Spinal cord (tissue), 10 donors: Measurements from ENCODE around the gene TMEM150A. TPM values are rescaled to one million over a fixed set of nuclear protein-coding genes. Genes with fewer than 3 reads are reported as not detected.

Source experiments
- DNase-seq, 6 donors: peaks; one replicate each; pipeline versions ENCODE4 v3.0.0 to v3.0.0-alpha.2; 2013 to 2015; ENCODE audit warnings: low spot score in 6 of 6, low read depth in 4 of 6
- H3K27ac ChIP-seq: one replicate; pipeline ENCODE4 v1.5.1; 2013; ENCODE audit warnings: low read depth, low read length, control low read depth
- H3K27me3 ChIP-seq: one replicate; pipeline ENCODE4 v1.6.1; 2013; ENCODE audit warnings: low read length; ENCODE audit not compliant: control insufficient read depth, insufficient read depth
- H3K36me3 ChIP-seq: one replicate; pipeline ENCODE4 v1.6.1; 2013; ENCODE audit warnings: low read length; ENCODE audit not compliant: control insufficient read depth, insufficient read depth
- H3K4me1 ChIP-seq: one replicate; pipeline ENCODE4 v1.6.1; 2013; ENCODE audit warnings: low read length; ENCODE audit not compliant: control insufficient read depth, insufficient read depth
- H3K4me3 ChIP-seq: one replicate; pipeline ENCODE4 v1.5.1; 2013; ENCODE audit warnings: low read depth, low read length, control low read depth
- H3K9me3 ChIP-seq: one replicate; pipeline ENCODE4 v1.6.1; 2013; ENCODE audit warnings: low read length; ENCODE audit not compliant: control insufficient read depth, insufficient read depth
- WGBS: methylation state at CpG from one replicate; pipeline ENCODE4 v1.1.5; 2013; ENCODE audit warnings: missing lambda C conversion rate; ENCODE audit not compliant: insufficient coverage; 5-methylcytosine and 5-hydroxymethylcytosine counted together
- long read RNA-seq, 4 donors: transcript quantifications; one replicate each; lab custom pipeline, GENCODE V29; 2026
- polyA plus RNA-seq, 2 donors: library from polyadenylated mRNA; unstranded; fragments of 120-200 nt; gene quantifications; one replicate each; pipeline ENCODE4 v1.2.1, GENCODE V29; 2013; ENCODE audit not compliant: insufficient read length in 2 of 2
- total RNA-seq, 2 donors: library from RNA; depleted of rRNA in 1 of 2; stranded (reverse); fragments of 120-200 nt in 1 of 2; fragments of >200 nt in 1 of 2; gene quantifications; one replicate each; pipeline versions ENCODE4 v1.2.3 to v1.2.4, GENCODE V29; 2013 to 2014
- donor health status: healthy.

The TMEM150A gene, protein sequence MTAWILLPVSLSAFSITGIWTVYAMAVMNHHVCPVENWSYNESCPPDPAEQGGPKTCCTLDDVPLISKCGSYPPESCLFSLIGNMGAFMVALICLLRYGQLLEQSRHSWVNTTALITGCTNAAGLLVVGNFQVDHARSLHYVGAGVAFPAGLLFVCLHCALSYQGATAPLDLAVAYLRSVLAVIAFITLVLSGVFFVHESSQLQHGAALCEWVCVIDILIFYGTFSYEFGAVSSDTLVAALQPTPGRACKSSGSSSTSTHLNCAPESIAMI
- total RNA-seq (10 to 100 TPM in 1 of 2 donors, 1 to 10 TPM in 1; 5.4 to 22.2 TPM), polyA plus RNA-seq (10 to 100 TPM; 12.6 to 18.5 TPM)
- long read RNA-seq, donor 1, transcript TMEM150A-202 (8 exons, 1,518 nt) = major isoform, 5 of 5 reads
- long read RNA-seq, donor 1, partial matches to known transcripts = 0 of 5 reads
- long read RNA-seq, donor 1, other reads (novel, unspliced or antisense) = 0 of 5 reads
- long read RNA-seq, donor 2, partial matches to known transcripts = 0 of 1 reads
- long read RNA-seq, donor 2, other reads (novel, unspliced or antisense) = 0 of 1 reads
- long read RNA-seq, donor 3, partial matches to known transcripts = 0 of 1 reads
- long read RNA-seq, donor 3, other reads (novel, unspliced or antisense) = 0 of 1 reads
- long read RNA-seq, donor 4, partial matches to known transcripts = 0 of 3 reads
- long read RNA-seq, donor 4, other reads (novel, unspliced or antisense) = 0 of 3 reads

DNA sequence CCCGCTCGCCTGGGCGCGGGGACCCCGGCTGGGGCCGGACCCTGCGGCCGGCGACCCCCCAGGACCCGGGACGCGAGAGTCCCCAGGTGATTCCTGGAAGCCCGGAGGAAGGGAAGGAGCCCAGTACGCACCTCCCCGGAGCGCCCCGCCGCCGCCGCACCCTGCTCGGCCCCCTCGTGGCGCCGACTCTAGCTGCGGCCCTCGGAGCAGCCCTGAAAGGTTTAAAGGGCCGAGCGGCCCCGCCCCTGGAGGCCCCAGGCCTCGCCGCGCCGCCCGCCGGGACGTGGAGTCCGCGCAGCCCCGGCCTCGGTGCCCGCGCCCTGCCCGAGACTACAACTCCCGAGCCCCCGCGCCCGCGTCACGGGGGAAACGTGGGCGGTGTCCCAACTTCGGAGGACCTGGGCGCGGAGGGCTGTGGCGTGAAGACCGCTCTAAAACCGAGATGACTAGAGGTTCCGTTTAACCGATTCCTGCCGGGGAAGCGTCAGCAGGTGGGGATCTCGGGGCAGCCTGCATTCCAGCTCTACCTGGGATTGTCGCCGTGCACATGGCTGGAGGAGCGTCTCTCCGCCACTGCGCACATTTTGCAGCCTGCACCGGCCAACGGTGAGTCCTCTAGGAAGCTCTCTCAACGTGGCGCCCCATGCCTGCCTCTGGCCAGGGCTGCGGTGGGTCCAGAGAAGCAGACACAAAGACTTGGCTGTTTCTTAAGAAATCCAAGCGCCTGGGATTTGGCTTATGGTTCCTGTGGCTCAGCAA, at the start of gene TMEM150A:
TMEM150A (minus strand) TSS at position 223 of the 759 bp plus-strand sequence. CDS start 750 bp downstream, outside the sequence.
- peak; percentile 71 to 97 (median 84) for DNase-seq
- Histone ChIP-seq H3K36me3 (peaks cover 34% of the 10 kb centered on the region), H3K9me3 (no peaks in the 10 kb centered on the region), H3K4me1 (peaks cover 43% of the 10 kb centered on the region), H3K4me3 (peak within 1 kb of the TSS; percentile 89), H3K27me3 (no peaks in the 10 kb centered on the region), H3K27ac (peak within 1 kb of the TSS; percentile 70)
- under 1% methylated on average over 73 of the region's 73 CpGs for WGBS

DNA sequence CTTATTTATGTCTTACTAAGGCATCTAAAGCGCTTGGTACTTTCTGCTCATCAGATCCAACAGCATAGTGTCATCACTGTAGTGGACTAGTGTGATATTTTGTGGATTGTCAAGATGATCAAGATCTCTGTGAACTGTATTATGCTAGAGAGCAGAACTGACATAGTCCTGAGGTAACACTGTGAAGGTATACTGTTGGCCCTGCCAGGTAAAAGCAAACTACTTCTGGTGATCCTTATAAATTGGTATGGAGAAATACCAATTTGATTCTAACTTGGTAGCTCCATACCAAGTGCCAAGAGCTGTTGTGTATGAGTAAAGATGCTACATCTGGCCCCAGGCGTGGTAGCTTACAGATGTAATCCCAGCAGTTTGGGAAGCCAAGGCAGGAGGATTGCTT, 49.6 kb upstream of the TMEM150A start:
- no CpG with 5 or more reads among the region's 2 CpGs for WGBS
- Histone ChIP-seq H3K27me3 (no peaks in the 10 kb centered on the region), H3K4me3 (no peak overlapping the region), H3K4me1 (no peaks in the 10 kb centered on the region), H3K27ac (no peak overlapping the region), H3K36me3 (peaks cover 51% of the 10 kb centered on the region), H3K9me3 (no peaks in the 10 kb centered on the region)
- DNase-seq = no peak

DNA sequence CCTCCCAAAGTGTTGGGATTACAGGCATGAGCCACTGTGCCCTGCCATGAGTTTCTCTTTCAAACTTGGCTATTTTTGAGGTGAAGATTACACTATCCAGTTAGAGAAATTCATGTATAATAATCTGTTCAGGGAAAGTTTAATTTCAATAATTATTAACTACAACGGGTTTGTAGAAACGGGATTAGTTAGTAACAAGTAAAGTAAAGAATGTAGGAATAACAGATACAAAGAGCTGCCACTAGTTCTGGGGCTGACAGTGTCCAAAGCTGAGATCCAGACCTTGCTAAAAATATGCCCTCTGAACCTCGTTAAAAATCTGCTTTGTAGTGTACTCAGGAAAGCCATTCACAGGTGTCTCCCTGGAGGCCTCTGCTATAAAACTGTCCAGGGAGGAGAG, 48.6 kb upstream of the TMEM150A start:
- no peaks in the 10 kb centered on the region for H3K27me3 ChIP-seq
- peaks cover 59% of the 10 kb centered on the region for H3K36me3 ChIP-seq
- WGBS = 94% methylated on average over 2 of the region's 3 CpGs
- no peak for DNase-seq
- H3K27ac ChIP-seq = no peak overlapping the region
- no peaks in the 10 kb centered on the region for H3K9me3 ChIP-seq
- H3K4me3 ChIP-seq = no peak overlapping the region
- no peaks in the 10 kb centered on the region for H3K4me1 ChIP-seq

DNA sequence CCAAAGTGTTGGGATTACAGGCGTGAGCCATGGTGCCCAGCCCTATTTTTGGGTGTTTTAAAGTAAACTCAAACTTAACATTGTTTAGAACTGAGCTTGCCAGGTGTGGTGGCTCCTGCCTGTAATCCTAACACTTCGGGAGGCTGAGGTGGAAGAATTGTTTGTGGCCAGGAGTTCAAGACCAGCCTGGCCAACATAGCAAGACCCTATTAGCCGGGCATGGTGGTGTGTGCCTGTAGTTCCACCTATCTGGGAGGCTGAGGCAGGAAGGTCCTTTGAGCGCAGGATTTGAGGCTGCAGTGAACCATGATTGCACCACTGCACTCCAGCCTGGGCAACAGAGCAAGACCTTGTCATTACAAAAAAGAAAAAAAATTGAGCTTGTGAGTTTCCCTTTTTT, 48.0 kb upstream of the TMEM150A start:
- H3K36me3 ChIP-seq = peaks cover 65% of the 10 kb centered on the region
- no peaks in the 10 kb centered on the region for H3K4me1 ChIP-seq
- no peak overlapping the region for H3K27ac ChIP-seq
- no peaks in the 10 kb centered on the region for H3K27me3 ChIP-seq
- no peaks in the 10 kb centered on the region for H3K9me3 ChIP-seq
- H3K4me3 ChIP-seq = no peak overlapping the region
- DNase-seq = no peak
- WGBS = 87% methylated on average over 3 of the region's 4 CpGs

DNA sequence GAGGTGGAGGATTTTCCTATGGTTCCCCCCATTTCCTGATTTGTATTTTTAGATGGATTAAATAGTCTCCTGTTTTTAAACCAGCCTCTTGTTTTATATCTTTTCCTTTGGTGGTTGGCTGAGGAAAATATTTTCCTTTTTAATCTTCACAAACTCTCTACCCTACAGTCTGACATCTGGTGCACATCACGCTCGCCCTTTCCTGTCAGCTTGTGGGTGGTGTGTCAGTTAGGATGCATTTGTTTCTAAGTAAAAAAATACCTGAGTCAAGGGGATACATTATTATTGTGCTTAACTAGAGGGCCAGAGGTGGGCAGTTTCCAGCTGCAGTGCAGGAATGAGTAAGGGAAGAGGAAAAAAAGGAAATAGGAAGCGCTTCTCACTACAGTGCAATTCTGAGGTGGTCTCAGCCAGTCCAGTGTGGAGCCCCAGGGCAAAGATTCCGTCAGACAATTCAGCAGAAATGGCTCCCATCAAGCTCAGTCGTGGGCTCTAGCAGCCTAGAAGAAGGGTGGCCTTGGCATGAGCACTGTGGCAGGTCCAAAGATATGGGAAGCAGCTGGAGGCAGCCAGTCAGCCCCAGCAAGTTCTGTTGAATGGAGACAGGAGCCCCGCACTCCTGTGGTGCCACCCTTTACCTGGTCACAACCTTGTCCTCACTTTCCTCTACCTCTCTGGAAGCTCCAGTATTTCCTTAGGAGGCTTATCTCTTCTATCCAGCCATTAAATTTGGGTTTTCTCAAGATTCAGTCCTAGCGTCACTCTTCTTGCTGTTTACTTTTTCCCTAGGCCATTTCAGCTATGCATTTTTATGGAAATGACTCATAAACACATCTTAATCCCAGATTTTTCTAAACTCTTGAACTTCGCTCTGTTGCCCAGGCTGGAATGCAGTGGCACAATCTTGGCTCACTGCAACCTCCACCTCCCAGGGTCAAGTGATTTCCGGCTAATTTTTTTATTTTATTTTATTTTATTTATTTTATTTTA, 47.0 kb upstream of the TMEM150A start:
- Histone ChIP-seq H3K27me3 (no peaks in the 10 kb centered on the region), H3K36me3 (peaks cover 75% of the 10 kb centered on the region), H3K4me3 (no peak overlapping the region), H3K27ac (no peak overlapping the region), H3K9me3 (no peaks in the 10 kb centered on the region), H3K4me1 (no peaks in the 10 kb centered on the region)
- WGBS = 99% methylated on average over 6 of the region's 9 CpGs
- DNase-seq = no peak

DNA sequence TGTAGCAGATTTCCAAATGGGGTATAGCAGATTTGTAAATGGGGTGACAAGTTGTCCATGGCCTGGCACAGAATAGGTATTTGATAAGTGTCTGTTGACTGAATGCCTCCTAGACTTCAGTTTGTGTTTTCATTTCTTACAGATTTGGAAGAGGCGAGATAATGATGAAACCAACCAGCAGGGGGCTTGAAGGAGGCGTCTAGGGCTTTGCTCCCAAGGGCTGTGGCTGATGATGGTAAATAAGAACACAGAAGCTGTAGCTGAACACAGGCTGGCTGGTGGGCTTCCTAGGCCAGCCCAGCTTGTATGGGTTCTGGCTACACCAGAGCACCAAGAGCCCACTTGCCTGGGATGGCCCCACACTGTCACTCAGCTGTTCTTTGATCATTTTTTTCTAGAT, 46.1 kb upstream of the TMEM150A start:
- 58% methylated on average over 2 of the region's 2 CpGs for WGBS
- no peaks in the 10 kb centered on the region for H3K9me3 ChIP-seq
- H3K4me1 ChIP-seq = no peaks in the 10 kb centered on the region
- no peak overlapping the region for H3K27ac ChIP-seq
- H3K27me3 ChIP-seq = no peaks in the 10 kb centered on the region
- DNase-seq = peak in 1 of 6 donors; percentile 3
- peaks cover 76% of the 10 kb centered on the region for H3K36me3 ChIP-seq
- H3K4me3 ChIP-seq = no peak overlapping the region

DNA sequence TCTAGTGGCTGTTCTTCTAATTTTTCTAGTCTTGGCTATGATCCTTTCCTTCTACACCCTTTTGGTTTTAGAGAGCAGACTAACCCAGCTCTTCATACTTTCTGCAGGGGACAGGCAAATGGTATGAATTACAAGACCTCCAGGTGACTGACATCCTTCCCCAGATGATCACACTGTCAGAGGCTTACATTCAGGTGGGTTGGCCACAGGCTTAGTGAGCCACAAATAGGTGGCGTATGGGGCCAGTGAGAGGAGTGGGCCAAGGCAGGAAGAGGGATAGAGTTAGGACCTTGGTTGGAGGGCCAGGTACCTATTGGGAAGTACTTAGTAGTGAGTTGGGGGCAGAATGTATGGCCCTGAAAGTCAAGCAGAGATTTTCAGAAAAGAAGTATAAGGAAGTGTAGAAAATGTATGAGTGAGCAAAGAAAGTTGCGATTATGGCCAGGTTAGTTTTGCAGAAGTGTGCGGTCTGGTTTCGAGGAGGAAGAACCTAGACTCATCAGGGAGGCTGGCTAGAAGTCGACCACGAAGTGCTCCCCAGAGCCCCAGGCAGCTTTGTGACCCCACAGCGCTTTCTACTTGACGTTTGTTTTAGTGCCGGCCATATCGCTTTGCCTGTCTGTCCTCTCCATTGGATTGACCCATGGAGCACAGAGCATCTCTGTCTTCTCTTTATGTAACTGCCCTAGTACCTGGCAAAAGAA, 45.5 kb upstream of the TMEM150A start:
- H3K27ac ChIP-seq = no peak overlapping the region

DNA sequence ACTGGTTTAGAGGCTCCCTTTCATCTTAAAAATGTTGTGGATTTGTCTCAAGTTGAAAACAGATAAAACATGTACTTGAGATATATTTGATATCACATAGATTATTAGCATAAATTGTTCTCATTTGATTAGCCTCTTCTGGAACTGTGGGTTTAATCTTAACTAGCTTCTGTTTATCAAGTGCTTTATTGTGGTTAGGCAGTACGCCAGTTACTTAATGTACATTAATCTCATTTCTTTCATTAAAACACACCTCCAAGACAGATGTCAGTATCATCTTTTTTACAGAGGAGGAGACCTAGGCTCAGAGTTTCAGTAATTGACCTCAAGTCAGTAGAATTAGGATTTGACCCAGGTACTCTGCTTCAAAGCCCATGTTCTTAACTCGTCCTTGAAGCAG, 43.7 kb upstream of the TMEM150A start:
- Histone ChIP-seq H3K27ac (no peak overlapping the region), H3K4me3 (no peak overlapping the region), H3K9me3 (no peaks in the 10 kb centered on the region), H3K27me3 (no peaks in the 10 kb centered on the region), H3K4me1 (no peaks in the 10 kb centered on the region), H3K36me3 (peaks cover 83% of the 10 kb centered on the region)
- no peak for DNase-seq
- no CpG with 5 or more reads among the region's 2 CpGs for WGBS

More for the DNA sequence above, 45.5 kb upstream of the TMEM150A start:
- H3K4me1 ChIP-seq = no peaks in the 10 kb centered on the region
- DNase-seq = no peak
- peaks cover 80% of the 10 kb centered on the region for H3K36me3 ChIP-seq
- H3K4me3 ChIP-seq = no peak overlapping the region
- no peaks in the 10 kb centered on the region for H3K27me3 ChIP-seq
- H3K9me3 ChIP-seq = no peaks in the 10 kb centered on the region
- 85% methylated on average over 9 of the region's 10 CpGs for WGBS
